ENCODE data around the gene PIK3C2G.
"Not testable (repeated sequence)": the region's sequence is repeated elsewhere in the genome, so short reads cannot be mapped to it uniquely, and the experiment has no call there.

The PIK3C2G gene

GRCh38 chr12:18483698-18484325 lies 222.5 kb downstream of the PIK3C2G start:
- FAIRE-seq = no peak

- FAIRE-seq = no peak
Measured at GRCh38 chr12:18486036-18486435, 224.7 kb downstream of the PIK3C2G start.

GRCh38 chr12:18487509-18487908 lies 226.2 kb downstream of the PIK3C2G start:
- FAIRE-seq = no peak

GRCh38 chr12:18492372-18493025 lies 231.2 kb downstream of the PIK3C2G start:
- no peak for FAIRE-seq

GRCh38 chr12:18496156-18496555 lies 234.8 kb downstream of the PIK3C2G start:
- FAIRE-seq = no peak

GRCh38 chr12:18500160-18500574 lies 238.8 kb downstream of the PIK3C2G start:
- FAIRE-seq = not testable (repeated sequence)

GRCh38 chr12:18500736-18501135 lies 239.4 kb downstream of the PIK3C2G start:
- FAIRE-seq = not testable (repeated sequence)

- FAIRE-seq = no peak
Measured at GRCh38 chr12:18502422-18502968, 241.2 kb downstream of the PIK3C2G start.

GRCh38 chr12:18521461-18521860 lies 260.1 kb downstream of the PIK3C2G start:
- FAIRE-seq = no peak

- FAIRE-seq = no peak
Measured at GRCh38 chr12:18522806-18523205, 261.5 kb downstream of the PIK3C2G start.

- FAIRE-seq = not testable (repeated sequence)
Measured at GRCh38 chr12:18542497-18542896, 281.2 kb downstream of the PIK3C2G start.

GRCh38 chr12:18546399-18546798 lies 285.1 kb downstream of the PIK3C2G start:
- no peak for FAIRE-seq

- FAIRE-seq = no peak
Measured at GRCh38 chr12:18549598-18549997, 288.3 kb downstream of the PIK3C2G start.

- FAIRE-seq = no peak
Measured at GRCh38 chr12:18551106-18551505, 289.8 kb downstream of the PIK3C2G start.

GRCh38 chr12:18551701-18552100 lies 290.4 kb downstream of the PIK3C2G start:
- FAIRE-seq = no peak

GRCh38 chr12:18552829-18553228 lies 291.5 kb downstream of the PIK3C2G start:
- FAIRE-seq = no peak

- no peak for FAIRE-seq
Measured at GRCh38 chr12:18556161-18556560, 294.8 kb downstream of the PIK3C2G start.

- FAIRE-seq = no peak
Measured at GRCh38 chr12:18559242-18559641, 297.9 kb downstream of the PIK3C2G start.

- FAIRE-seq = no peak
Measured at GRCh38 chr12:18562531-18562930, 301.2 kb downstream of the PIK3C2G start.

GRCh38 chr12:18564306-18564705 lies 303.0 kb downstream of the PIK3C2G start:
- FAIRE-seq = no peak

GRCh38 chr12:18567787-18568186 lies 306.5 kb downstream of the PIK3C2G start:
- FAIRE-seq = no peak

- no peak for FAIRE-seq
Measured at GRCh38 chr12:18570543-18570942, 309.2 kb downstream of the PIK3C2G start.

GRCh38 chr12:18576104-18576626 lies 314.8 kb downstream of the PIK3C2G start:
- FAIRE-seq = no peak

- no peak for FAIRE-seq
Measured at GRCh38 chr12:18576648-18577047, 315.3 kb downstream of the PIK3C2G start.
